ENCODE results near the gene FAM120B. TPM values are rescaled to one million over a fixed set of nuclear protein-coding genes. Genes with fewer than 3 reads are reported as not detected.

The FAM120B gene
- total and polyA plus RNA-seq, 8 donors, result 5.6 to 18.7 (median 11.7) TPM

- Histone ChIP-seq H3K36me3 (no peaks in the 10 kb centered on the region), H3K27ac (no peak overlapping the region), H3K9me3 (no peaks in the 10 kb centered on the region), H3K4me1 (peaks cover 27 to 35% (median 34%) of the 10 kb centered on the region in 3 donors), H3K4me3 (no peak overlapping the region), H3K27me3 (no peaks in the 10 kb centered on the region)
- DNase-seq (no peak), FAIRE-seq (no peak), ATAC-seq (no peak)
- no peak for TF ChIP-seq CTCF (IDR thresholded peaks at IDR 0.05)
- intact Hi-C loops (cut with DNase I), result loop anchor here in 1 of 3 donors (10.0 kb wide), 2 partner anchors 329 to 459 kb away; no protein-coding TSS in a partner anchor
- 74 to 78% methylated on average over 23 of the region's 23 CpGs for WGBS, 2 donors
Measured at GRCh38 chr6:170293341-170294231, 13.0 kb upstream of the FAM120B start.

GRCh38 chr6:170294298-170294730 lies 12.2 kb upstream of the FAM120B start:
- no peaks in the 10 kb centered on the region for H3K36me3 ChIP-seq
- no peak overlapping the region for H3K4me3 ChIP-seq
- WGBS, 2 donors, result 50 to 62% methylated on average over 2 of the region's 2 CpGs
- H3K27me3 ChIP-seq, result no peaks in the 10 kb centered on the region
- H3K4me1 ChIP-seq, result peaks cover 27 to 32% (median 28%) of the 10 kb centered on the region in 3 donors
- no peak overlapping the region for H3K27ac ChIP-seq
- no peaks in the 10 kb centered on the region for H3K9me3 ChIP-seq
- TF ChIP-seq CTCF (IDR thresholded peaks at IDR 0.05), result no peak
- ATAC-seq (no peak), FAIRE-seq (no peak), DNase-seq (no peak)
- intact Hi-C loops (cut with DNase I), result loop anchor here in 1 of 3 donors (10.0 kb wide), 2 partner anchors 330 to 460 kb away; no protein-coding TSS in a partner anchor

GRCh38 chr6:170294813-170295509 lies 11.6 kb upstream of the FAM120B start:
- intact Hi-C loops (cut with DNase I), result loop anchor here in 1 of 3 donors (10.0 kb wide), 2 partner anchors 330 to 460 kb away; no protein-coding TSS in a partner anchor
- Histone ChIP-seq H3K9me3 (no peaks in the 10 kb centered on the region), H3K36me3 (no peaks in the 10 kb centered on the region), H3K4me3 (peak overlapping the region in 3 of 4 donors; percentile 14 to 75 (median 47)), H3K27me3 (no peaks in the 10 kb centered on the region), H3K4me1 (peaks cover 27 to 32% (median 28%) of the 10 kb centered on the region in 3 donors), H3K27ac (no peak overlapping the region)
- DNase-seq, result no peak
- ATAC-seq, result no peak
- TF ChIP-seq CTCF (IDR thresholded peaks at IDR 0.05), result no peak
- no peak for FAIRE-seq
- WGBS, 2 donors, result 33 to 36% methylated on average over 28 to 30 of the region's 30 CpGs

GRCh38 chr6:170295510-170296422 lies 10.8 kb upstream of the FAM120B start:
- FAIRE-seq (no peak), ATAC-seq (peak; percentile 35 to 59 (median 40)), DNase-seq (peak in 4 of 6 donors; percentile 45 to 83 (median 50))
- no peaks in the 10 kb centered on the region for H3K9me3 ChIP-seq
- intact Hi-C loops (cut with DNase I), result loop anchor here in 1 of 3 donors (10.0 kb wide), 2 partner anchors 331 to 461 kb away; no protein-coding TSS in a partner anchor
- peaks cover 27 to 32% (median 28%) of the 10 kb centered on the region in 3 donors for H3K4me1 ChIP-seq
- no peaks in the 10 kb centered on the region for H3K36me3 ChIP-seq
- 2% methylated on average over 64 to 109 of the region's 109 CpGs for WGBS, 2 donors
- peak overlapping the region; percentile 14 to 75 (median 34) for H3K4me3 ChIP-seq
- H3K27me3 ChIP-seq, result no peaks in the 10 kb centered on the region
- no peak overlapping the region for H3K27ac ChIP-seq
- TF ChIP-seq CTCF (IDR thresholded peaks at IDR 0.05), result no peak
